ENCODE results near the gene TSBP1. TPM values are rescaled to one million over a fixed set of nuclear protein-coding genes. Genes with fewer than 3 reads are reported as not detected.

TSBP1 gene
- total and polyA plus RNA-seq, 7 donors: not detected

DNA sequence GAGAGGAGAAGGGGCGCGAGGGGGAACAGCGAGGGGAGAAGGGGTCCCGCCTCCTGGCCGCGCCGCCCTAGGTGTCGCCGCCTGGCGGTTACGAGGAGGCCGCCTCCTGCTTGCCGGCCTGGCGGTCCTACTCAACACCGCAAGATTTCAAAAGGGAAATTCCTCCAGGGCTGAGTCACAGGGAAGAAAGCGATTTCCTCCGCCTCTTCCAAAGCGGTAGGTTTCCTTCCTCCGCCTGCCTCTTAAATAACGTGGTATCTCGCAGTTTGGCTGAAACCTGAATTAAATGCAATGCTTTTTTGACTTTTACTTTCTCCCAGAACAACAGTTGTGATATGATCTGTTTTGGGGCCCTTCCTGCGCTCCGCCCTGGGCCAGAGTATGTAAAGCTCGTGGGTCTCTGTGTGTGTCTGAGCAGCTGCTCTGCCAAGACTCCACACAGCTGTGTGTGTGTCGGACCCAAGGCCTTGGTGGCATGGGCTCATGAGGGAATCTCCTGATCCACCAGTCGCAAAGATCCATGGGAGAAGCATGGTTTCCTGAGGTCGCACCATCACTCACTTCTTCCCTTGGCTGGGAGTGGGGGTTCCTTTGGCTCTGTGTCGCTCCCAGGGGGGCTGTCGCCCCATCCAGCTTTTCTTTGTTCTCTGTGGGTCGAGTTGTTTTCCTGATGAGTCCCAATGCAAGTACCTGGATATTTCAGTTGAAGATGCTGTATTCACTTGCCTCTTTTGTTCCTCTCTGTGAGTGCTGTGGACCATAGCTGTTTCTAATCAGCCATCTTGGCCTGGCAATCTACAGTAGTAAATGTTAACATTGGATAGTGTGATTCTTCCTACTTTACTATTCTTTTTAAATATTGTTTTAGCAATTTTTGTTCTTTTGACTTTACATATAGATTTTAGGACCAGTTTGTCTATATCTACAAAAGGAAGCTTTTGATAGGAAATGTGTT is 116.2 kb downstream of the TSBP1 start:
- Histone ChIP-seq H3K27me3 (no peaks in the 10 kb centered on the region), H3K4me1 (peaks cover 0 to 11% (median 8%) of the 10 kb centered on the region in 4 donors), H3K27ac (peak overlapping the region; percentile 61 to 69 (median 67)), H3K4me3 (peak overlapping the region; percentile 20 to 47 (median 44)), H3K36me3 (no peaks in the 10 kb centered on the region), H3K9me3 (no peaks in the 10 kb centered on the region)
- WGBS, 2 donors: 11 to 16% methylated on average over 30 of the region's 30 CpGs
- DNase-seq: peak; percentile 90
- intact Hi-C loops (cut with DNase I): no loop called here
- peak; percentile 24 to 47 (median 37) for TF ChIP-seq POLR2AphosphoS5 (IDR thresholded peaks at IDR 0.05)
- no peak for TF ChIP-seq POLR2A (IDR thresholded peaks at IDR 0.05)
- TF ChIP-seq, protein P1, sequence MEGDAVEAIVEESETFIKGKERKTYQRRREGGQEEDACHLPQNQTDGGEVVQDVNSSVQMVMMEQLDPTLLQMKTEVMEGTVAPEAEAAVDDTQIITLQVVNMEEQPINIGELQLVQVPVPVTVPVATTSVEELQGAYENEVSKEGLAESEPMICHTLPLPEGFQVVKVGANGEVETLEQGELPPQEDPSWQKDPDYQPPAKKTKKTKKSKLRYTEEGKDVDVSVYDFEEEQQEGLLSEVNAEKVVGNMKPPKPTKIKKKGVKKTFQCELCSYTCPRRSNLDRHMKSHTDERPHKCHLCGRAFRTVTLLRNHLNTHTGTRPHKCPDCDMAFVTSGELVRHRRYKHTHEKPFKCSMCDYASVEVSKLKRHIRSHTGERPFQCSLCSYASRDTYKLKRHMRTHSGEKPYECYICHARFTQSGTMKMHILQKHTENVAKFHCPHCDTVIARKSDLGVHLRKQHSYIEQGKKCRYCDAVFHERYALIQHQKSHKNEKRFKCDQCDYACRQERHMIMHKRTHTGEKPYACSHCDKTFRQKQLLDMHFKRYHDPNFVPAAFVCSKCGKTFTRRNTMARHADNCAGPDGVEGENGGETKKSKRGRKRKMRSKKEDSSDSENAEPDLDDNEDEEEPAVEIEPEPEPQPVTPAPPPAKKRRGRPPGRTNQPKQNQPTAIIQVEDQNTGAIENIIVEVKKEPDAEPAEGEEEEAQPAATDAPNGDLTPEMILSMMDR (IDR thresholded peaks at IDR 0.05): peak in 3 of 4 experiments; percentile 43 to 77 (median 56)
- no peak for TF ChIP-seq EP300 (IDR thresholded peaks at IDR 0.05)

DNA sequence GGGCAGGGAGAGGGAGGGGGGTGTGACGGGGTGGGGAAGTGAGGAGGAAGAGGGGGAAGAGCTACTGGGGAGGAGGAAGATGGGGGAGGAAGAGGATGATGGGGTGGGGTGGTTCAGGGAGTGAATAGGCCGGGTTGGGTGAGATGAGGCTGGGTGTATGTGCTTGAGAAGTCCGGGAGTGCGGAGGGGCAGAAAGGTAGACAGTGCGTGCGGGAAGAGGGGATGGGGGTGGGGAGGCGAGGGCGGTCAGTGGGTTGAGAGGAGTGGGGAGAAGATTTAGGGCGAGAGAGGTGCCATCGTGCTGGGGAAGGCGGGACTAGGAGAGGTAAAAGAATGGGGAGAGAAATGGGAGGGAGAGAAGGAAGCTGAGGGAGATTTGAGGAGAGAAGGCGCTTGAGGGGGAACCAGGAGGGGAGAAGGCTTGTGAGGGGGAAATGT is 116.9 kb downstream of the TSBP1 start:
- no peak for TF ChIP-seq POLR2A (IDR thresholded peaks at IDR 0.05)
- TF ChIP-seq, protein P1 (IDR thresholded peaks at IDR 0.05): peak in 1 of 4 experiments; percentile 52
- 25 to 29% methylated on average over 12 of the region's 12 CpGs for WGBS, 2 donors
- H3K27me3 ChIP-seq: no peaks in the 10 kb centered on the region
- H3K4me1 ChIP-seq: peaks cover 0 to 11% (median 8%) of the 10 kb centered on the region in 4 donors
- H3K27ac ChIP-seq: peak overlapping the region; percentile 61 to 69 (median 67)
- H3K36me3 ChIP-seq: no peaks in the 10 kb centered on the region
- no peak for DNase-seq
- intact Hi-C loops (cut with DNase I): no loop called here
- peak overlapping the region; percentile 20 to 47 (median 44) for H3K4me3 ChIP-seq
- no peaks in the 10 kb centered on the region for H3K9me3 ChIP-seq

DNA sequence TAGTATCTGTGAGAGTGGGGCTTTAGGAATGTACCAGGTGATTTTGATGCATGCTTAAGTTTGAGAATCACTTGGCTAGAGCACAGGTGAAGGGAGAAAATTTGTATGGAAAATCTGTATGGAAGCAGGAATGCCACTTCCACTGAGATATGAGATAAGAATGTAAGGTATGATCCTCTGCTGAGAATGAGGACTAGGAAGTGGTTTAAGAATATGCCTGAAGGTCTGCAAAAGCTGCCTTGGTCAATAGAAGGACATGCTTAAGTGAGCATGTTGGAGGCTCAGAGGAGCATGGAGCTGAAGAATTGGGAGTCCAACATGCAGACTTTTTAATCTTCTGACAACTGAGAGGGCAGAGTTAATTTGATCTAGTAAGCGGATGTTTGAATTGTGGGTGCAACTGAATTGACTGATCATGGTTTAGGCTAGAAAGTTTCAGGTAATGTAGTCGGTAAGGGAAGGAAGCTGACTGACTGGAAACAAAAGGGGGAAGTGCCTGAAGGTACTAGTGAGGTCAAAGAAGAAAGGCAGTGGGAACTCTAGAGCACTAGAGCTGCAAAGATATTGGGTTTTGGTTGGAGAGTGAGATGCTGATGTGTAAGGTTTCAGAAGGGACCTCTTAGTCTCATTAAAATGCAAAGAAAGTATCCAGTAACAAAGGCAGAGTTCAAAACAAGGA is 119.2 kb downstream of the TSBP1 start:
- H3K27ac ChIP-seq: no peak overlapping the region
- intact Hi-C loops (cut with DNase I): no loop called here
- H3K27me3 ChIP-seq: no peaks in the 10 kb centered on the region
- DNase-seq: no peak
- WGBS, 2 donors: 44 to 50% methylated on average over 2 of the region's 2 CpGs
- no peaks in the 10 kb centered on the region for H3K9me3 ChIP-seq
- TF ChIP-seq, protein P1 (IDR thresholded peaks at IDR 0.05): no peak
- TF ChIP-seq POLR2AphosphoS5 (IDR thresholded peaks at IDR 0.05) (no peak), EP300 (IDR thresholded peaks at IDR 0.05) (no peak), POLR2A (IDR thresholded peaks at IDR 0.05) (no peak)
- no peaks in the 10 kb centered on the region for H3K36me3 ChIP-seq
- H3K4me3 ChIP-seq: no peak overlapping the region
- H3K4me1 ChIP-seq: peaks cover 0 to 11% (median 8%) of the 10 kb centered on the region in 4 donors

DNA sequence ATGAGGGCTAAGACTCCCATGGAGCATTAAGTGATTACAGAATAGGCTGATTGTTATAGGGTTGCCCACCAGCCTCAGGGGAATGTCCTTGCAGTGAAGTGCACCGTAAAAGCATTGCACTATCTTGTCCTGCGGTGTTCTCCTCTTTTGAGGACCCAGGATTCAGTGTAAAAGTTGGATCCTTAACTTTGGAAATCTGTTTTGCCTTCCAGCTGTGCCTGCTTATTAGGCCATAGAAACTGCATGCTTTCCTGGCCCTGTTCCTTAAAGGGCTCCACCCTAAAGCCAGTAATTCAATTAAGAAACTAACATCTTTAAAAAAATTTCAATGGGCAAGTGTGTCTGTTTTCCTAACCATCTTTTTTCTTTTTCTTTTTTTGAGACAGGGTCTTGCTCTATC is 122.4 kb downstream of the TSBP1 start:
- intact Hi-C loops (cut with DNase I): loop anchor here (10.0 kb wide), 2 partner anchors 456 to 556 kb away; no protein-coding TSS in a partner anchor
- WGBS, 2 donors: 90 to 97% methylated on average over 2 of the region's 2 CpGs
- no peak for TF ChIP-seq EP300 (IDR thresholded peaks at IDR 0.05)
- TF ChIP-seq, protein P1 (IDR thresholded peaks at IDR 0.05): no peak
- TF ChIP-seq POLR2AphosphoS5 (IDR thresholded peaks at IDR 0.05): no peak
- TF ChIP-seq POLR2A (IDR thresholded peaks at IDR 0.05): no peak
- Histone ChIP-seq H3K27me3 (no peaks in the 10 kb centered on the region), H3K27ac (no peak overlapping the region), H3K36me3 (no peaks in the 10 kb centered on the region), H3K4me1 (peaks cover 0 to 11% (median 9%) of the 10 kb centered on the region in 4 donors), H3K9me3 (no peaks in the 10 kb centered on the region), H3K4me3 (no peak overlapping the region)
- DNase-seq: no peak

All from sigmoid colon (tissue), 7 donors.